Caco-2 (cell line): ENCODE data around the gene RNF175. TPM values are rescaled to one million over a fixed set of nuclear protein-coding genes. Genes with fewer than 3 reads are reported as not detected.

ENCODE experiments used
- BruUV-seq: library from RNA; stranded (reverse); fragments of 400-500 nt; replicated peaks from 2 replicates; lab custom pipeline; 2021; lab: Mats Ljungman, UMichigan
- CTCF ChIA-PET: fragments of 300-600 bp; sonication (Branson Sonifier 250); formaldehyde crosslinking; loops from one replicate; lab custom pipeline; 2022; ENCODE audit warnings: antibody characterized with exemption; lab: Charles Lee
- POLR2A ChIA-PET: fragments of 300-600 bp; sonication (Branson Sonifier 250); formaldehyde crosslinking; loops from one replicate; lab custom pipeline; 2022; ENCODE audit warnings: antibody characterized with exemption; lab: Charles Lee
- DNase-seq, 2 experiments: peaks; one replicate each; pipeline versions ENCODE4 v3.0.0 to v3.0.0-alpha.2; 2020 to 2022
- H3K27me3 ChIP-seq: replicated peaks from 2 replicates; pipeline ENCODE4 v1.6.0; 2011; ENCODE audit warnings: low read length; ENCODE audit not compliant: control insufficient read depth, insufficient read depth
- H3K36me3 ChIP-seq: 2 replicates; pipeline ENCODE4 v1.5.1; 2011; ENCODE audit warnings: low read length; ENCODE audit not compliant: control insufficient read depth, insufficient read depth
- H3K4me1 ChIP-seq: fragments of 250-450 bp; sonication (Bioruptor Pico); 2 replicates; pipeline ENCODE4 v1.5.1; 2020; ENCODE audit warnings: mild to moderate bottlenecking
- H3K4me3 ChIP-seq: 2 replicates; pipeline ENCODE4 v1.5.1; 2011; ENCODE audit warnings: low read depth, mild to moderate bottlenecking, control low read depth, low read length
- H3K9me3 ChIP-seq: fragments of 250-450 bp; sonication (Bioruptor Pico); 2 replicates; pipeline ENCODE4 v1.5.1; 2020; ENCODE audit warnings: mild to moderate bottlenecking, moderate library complexity
- H3K27ac Mint-ChIP-seq: one replicate; pipeline ENCODE4 v1.8.0; 2022; ENCODE audit warnings: mixed read lengths; ENCODE audit not compliant: unreplicated experiment
- H3K27me3 Mint-ChIP-seq: one replicate; pipeline ENCODE4 v1.8.0; 2022; ENCODE audit warnings: mixed read lengths; ENCODE audit not compliant: insufficient read depth, unreplicated experiment
- H3K36me3 Mint-ChIP-seq: one replicate; pipeline ENCODE4 v1.8.0; 2022; ENCODE audit warnings: mild to moderate bottlenecking, mixed read lengths; ENCODE audit not compliant: insufficient read depth, unreplicated experiment
- H3K4me1 Mint-ChIP-seq: one replicate; pipeline ENCODE4 v1.8.0; 2022; ENCODE audit warnings: low read depth, mixed read lengths; ENCODE audit not compliant: unreplicated experiment
- H3K4me3 Mint-ChIP-seq: one replicate; pipeline ENCODE4 v1.8.0; 2022; ENCODE audit warnings: mild to moderate bottlenecking, moderate library complexity, mixed read lengths; ENCODE audit not compliant: unreplicated experiment
- H3K9me3 Mint-ChIP-seq: one replicate; pipeline ENCODE4 v1.8.0; 2022; ENCODE audit warnings: mixed read lengths; ENCODE audit not compliant: unreplicated experiment
- intact Hi-C: fragments of 100-400 bp; cut with micrococcal nuclease; formaldehyde crosslinking; loops from one replicate; pipeline ENCODE4 v1.10.0; 2022; ENCODE audit not compliant: unreplicated experiment
- total RNA-seq: library from RNA; stranded (reverse); gene quantifications from 2 replicates; pipeline ENCODE4 v1.2.3, GENCODE V29; 2022
- TF ChIP-seq, protein P1 (sequence below), 2 experiments: fragments of 200-600 bp in 1 of 2; IDR thresholded peaks; 1 replicate in 1 of 2; 2 replicates in 1 of 2; pipeline versions ENCODE4 v1.5.1 to v1.8.0; 2011 to 2022; ENCODE audit warnings: antibody characterized with exemption in 1 of 2, control low read depth in 1 of 2, inconsistent platforms in 1 of 2, low read depth in 1 of 2, low read length in 1 of 2, mild to moderate bottlenecking in 1 of 2, moderate library complexity in 1 of 2; ENCODE audit not compliant: insufficient read depth in 1 of 2, severe bottlenecking in 1 of 2, unreplicated experiment in 1 of 2

Gene RNF175
- total RNA-seq, 1 experiment from 2014 or later: not detected

DNA sequence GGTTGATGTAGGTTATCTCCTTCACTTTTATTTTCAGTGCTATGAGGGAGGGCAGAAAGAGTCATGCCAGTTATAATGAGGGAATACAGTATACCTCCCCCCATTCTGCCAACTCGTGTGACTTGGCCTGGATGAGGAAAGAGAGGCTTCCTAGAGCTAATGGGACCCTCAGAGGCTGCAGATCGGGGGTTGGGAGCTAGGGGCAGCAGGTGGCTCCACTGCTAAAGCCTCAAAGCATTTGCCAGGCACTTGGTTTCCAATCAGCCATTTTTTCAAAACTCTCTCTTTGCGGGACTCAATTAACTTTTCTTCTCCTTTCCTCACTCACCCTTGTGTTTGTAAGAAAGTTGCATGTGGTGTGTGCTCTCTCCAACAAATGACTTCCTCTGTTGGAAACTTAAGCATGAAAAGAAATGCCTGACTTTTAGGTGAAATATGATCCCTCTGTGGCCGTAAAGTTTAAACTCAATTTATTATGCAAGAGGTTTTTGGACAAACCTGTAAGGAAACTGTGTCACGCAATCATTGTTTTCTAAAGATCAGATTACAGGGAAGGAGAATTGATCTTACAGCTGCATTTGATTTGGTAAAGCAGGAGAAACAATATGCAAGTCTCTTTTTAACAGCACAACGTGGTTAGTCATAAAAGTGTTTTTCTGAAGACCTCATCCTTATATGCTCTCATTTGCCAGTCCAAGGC lies 22.0 kb upstream of the RNF175 start:
- Histone ChIP-seq H3K4me1 (no peaks in the 10 kb centered on the region), H3K4me3 (no peak overlapping the region), H3K9me3 (no peaks in the 10 kb centered on the region), H3K27me3 (no peaks in the 10 kb centered on the region), H3K36me3 (no peaks in the 10 kb centered on the region)
- Mint-ChIP-seq H3K36me3 (no peaks in the 10 kb centered on the region), H3K4me1 (no peaks in the 10 kb centered on the region), H3K4me3 (no peak overlapping the region), H3K27me3 (peaks cover 3% of the 10 kb centered on the region), H3K27ac (no peak overlapping the region), H3K9me3 (no peaks in the 10 kb centered on the region)
- intact Hi-C loops: no loop called here
- no peak for DNase-seq
- ChIA-PET CTCF (no interaction called here), POLR2A (no interaction called here)
- BruUV-seq: no TSS peak
- TF ChIP-seq, protein P1, sequence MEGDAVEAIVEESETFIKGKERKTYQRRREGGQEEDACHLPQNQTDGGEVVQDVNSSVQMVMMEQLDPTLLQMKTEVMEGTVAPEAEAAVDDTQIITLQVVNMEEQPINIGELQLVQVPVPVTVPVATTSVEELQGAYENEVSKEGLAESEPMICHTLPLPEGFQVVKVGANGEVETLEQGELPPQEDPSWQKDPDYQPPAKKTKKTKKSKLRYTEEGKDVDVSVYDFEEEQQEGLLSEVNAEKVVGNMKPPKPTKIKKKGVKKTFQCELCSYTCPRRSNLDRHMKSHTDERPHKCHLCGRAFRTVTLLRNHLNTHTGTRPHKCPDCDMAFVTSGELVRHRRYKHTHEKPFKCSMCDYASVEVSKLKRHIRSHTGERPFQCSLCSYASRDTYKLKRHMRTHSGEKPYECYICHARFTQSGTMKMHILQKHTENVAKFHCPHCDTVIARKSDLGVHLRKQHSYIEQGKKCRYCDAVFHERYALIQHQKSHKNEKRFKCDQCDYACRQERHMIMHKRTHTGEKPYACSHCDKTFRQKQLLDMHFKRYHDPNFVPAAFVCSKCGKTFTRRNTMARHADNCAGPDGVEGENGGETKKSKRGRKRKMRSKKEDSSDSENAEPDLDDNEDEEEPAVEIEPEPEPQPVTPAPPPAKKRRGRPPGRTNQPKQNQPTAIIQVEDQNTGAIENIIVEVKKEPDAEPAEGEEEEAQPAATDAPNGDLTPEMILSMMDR (IDR thresholded peaks at IDR 0.05; ENCODE audit: insufficient read depth in 1 of 2, low read depth in 1 of 2, low read length in 1 of 2, severe bottlenecking in 1 of 2, unreplicated experiment in 1 of 2): no peak

DNA sequence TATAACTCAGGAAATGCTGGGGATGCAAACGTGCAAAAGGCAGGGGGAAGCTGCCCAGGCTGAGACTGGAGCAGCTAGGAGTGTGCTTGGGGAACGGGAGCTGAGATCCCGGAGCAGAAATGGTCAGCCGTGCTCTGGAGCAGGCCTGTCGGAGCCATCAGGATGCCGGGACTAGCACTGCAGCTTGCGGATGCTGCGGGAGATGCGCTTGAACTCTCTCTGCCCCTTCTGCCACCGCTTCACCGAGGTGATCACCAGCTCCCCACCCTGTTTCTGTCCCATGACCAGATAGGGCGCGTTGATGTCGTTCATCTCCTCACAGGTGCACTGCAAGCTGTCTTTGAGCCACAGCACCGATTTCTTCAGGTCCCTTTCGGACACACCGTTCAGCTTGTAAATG lies 21.5 kb upstream of the RNF175 start:
- Histone ChIP-seq H3K4me1 (no peaks in the 10 kb centered on the region), H3K9me3 (no peaks in the 10 kb centered on the region), H3K36me3 (no peaks in the 10 kb centered on the region), H3K4me3 (no peak overlapping the region), H3K27me3 (no peaks in the 10 kb centered on the region)
- H3K27ac Mint-ChIP-seq: no peak overlapping the region
- POLR2A ChIA-PET: no interaction called here
- no peak for DNase-seq
- TF ChIP-seq, protein P1 (IDR thresholded peaks at IDR 0.05; ENCODE audit: insufficient read depth in 1 of 2, low read depth in 1 of 2, low read length in 1 of 2, severe bottlenecking in 1 of 2, unreplicated experiment in 1 of 2): no peak
- no peaks in the 10 kb centered on the region for H3K4me1 Mint-ChIP-seq
- no TSS peak for BruUV-seq
- H3K36me3 Mint-ChIP-seq: no peaks in the 10 kb centered on the region
- CTCF ChIA-PET: no interaction called here
- no peaks in the 10 kb centered on the region for H3K9me3 Mint-ChIP-seq
- H3K27me3 Mint-ChIP-seq: peaks cover 3% of the 10 kb centered on the region
- H3K4me3 Mint-ChIP-seq: no peak overlapping the region
- intact Hi-C loops: no loop called here

DNA sequence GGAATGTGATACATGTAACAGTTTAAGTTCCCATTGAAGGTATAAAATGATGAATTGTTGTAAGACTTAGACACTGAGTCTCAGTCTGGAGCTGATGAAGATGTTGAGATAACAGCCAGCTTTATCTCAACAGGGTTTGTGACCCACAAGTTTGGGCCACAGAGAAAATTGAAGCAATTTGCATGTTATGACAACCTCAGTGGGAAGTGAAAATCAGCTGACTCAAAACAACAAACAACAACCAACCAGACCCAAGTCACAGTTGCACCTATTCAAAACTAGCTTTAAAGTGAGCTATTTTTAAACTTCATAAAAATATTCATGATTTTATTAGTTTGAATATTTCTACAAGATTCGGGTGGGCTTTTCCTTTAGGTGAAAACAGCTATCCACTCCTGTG lies 21.1 kb upstream of the RNF175 start:
- Mint-ChIP-seq H3K36me3 (no peaks in the 10 kb centered on the region), H3K9me3 (no peaks in the 10 kb centered on the region), H3K4me3 (no peak overlapping the region), H3K27me3 (peaks cover 5% of the 10 kb centered on the region), H3K4me1 (no peaks in the 10 kb centered on the region), H3K27ac (no peak overlapping the region)
- H3K36me3 ChIP-seq: no peaks in the 10 kb centered on the region
- no peaks in the 10 kb centered on the region for H3K27me3 ChIP-seq
- no peak for DNase-seq
- H3K9me3 ChIP-seq: no peaks in the 10 kb centered on the region
- no peak overlapping the region for H3K4me3 ChIP-seq
- CTCF ChIA-PET: no interaction called here
- intact Hi-C loops: no loop called here
- no TSS peak for BruUV-seq
- no peaks in the 10 kb centered on the region for H3K4me1 ChIP-seq
- TF ChIP-seq, protein P1 (IDR thresholded peaks at IDR 0.05; ENCODE audit: insufficient read depth in 1 of 2, low read depth in 1 of 2, low read length in 1 of 2, severe bottlenecking in 1 of 2, unreplicated experiment in 1 of 2): no peak
- POLR2A ChIA-PET: no interaction called here
